ENCODE measurements around the gene FILIP1L.
"Not testable (repeated sequence)": the region's sequence is repeated elsewhere in the genome, so short reads cannot be mapped to it uniquely, and the experiment has no call there.

FILIP1L gene

DNA sequence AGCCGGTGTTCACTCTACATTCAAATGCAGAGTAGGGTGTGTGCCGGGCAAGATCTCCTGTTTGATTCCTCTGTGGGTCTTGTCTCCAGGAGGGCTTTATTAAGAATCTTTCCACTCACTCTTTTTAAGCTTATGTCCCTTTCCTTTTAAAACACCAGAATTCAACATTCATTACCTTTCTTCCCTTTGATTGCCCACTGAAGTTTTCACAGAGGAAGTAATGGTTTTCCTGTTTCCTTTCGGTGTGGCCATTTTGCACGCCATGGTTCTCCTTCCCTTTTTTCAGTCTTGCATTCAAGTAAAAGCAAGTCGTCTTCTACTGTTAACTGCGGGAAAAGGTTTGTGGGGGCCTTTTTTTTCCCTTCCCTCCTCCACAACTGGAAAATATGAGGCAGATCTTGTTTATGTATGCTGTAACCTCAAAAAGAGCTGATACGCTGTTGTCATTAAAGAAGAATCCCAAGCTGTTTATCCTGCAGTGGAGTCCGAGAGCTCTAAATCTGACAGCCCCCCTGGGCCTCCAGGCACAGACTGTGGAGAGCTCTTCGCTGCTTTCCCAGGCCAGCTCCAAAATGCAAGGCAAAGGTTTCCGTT lies 40.5 kb downstream of the FILIP1L start:
- no peak for DNase-seq (ENCODE audit: low spot score)

DNA sequence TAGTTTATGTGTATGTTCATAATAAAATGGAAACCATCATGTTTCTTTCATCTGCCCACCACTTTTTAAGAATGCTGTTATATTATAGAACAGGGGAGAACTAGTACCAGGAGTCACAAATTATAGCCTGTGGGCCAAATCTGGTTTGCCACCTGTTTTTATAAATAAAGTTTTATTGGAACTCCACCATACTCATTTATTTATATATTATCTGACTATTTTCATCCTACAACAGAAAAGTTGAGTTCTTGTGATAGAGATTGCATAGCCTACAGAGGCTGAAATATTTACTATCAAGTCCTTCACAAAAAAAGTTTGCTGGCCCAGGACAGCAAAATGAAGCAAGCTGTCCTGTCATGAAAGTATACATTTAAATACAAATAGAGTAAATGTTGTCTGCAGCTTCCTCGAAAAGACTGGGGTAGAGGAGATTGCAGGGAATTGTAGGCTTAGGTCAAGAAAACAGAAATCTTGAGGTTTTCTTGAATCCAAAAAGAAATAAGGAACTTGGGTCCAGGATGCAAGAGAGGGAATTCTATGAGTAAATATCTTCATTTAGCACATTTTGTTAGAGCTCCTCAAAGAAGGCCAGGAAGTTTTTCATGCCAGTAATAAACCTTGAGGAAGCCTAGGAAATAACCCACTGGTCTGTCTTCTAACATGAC lies 41.1 kb downstream of the FILIP1L start:
- DNase-seq (ENCODE audit: low spot score), result no peak

- no peak for DNase-seq (ENCODE audit: low spot score)
Observed at GRCh38 chr3:100072326-100073048, 41.8 kb downstream of the FILIP1L start.

DNA sequence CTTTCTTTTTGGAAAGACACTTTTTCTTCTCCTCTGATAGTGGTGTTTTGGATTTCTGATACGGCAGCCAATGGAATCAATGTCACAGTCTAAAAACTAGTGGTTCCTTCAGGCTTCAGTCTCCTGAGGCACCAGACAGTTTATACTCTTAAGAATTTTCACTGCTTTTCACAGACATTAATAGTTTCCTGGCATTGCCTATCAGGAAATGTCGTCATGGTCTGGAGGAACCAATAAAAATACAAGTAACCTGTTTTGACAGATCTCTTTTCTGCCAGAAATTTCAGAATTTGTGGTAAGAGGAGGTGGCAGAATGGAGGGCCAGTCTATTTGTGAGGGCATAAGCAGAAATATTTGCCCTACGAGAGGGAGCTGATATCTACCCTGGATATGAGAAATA lies 44.8 kb downstream of the FILIP1L start:
- no peak for DNase-seq (ENCODE audit: low spot score)

GRCh38 chr3:100068826-100069225 lies 45.5 kb downstream of the FILIP1L start:
- DNase-seq (ENCODE audit: low spot score), result peak; percentile 85

- DNase-seq (ENCODE audit: low spot score), result no peak
Observed at GRCh38 chr3:100067589-100067988, 46.7 kb downstream of the FILIP1L start.

GRCh38 chr3:100063929-100064461 lies 50.3 kb downstream of the FILIP1L start:
- no peak for DNase-seq (ENCODE audit: low spot score)

DNA sequence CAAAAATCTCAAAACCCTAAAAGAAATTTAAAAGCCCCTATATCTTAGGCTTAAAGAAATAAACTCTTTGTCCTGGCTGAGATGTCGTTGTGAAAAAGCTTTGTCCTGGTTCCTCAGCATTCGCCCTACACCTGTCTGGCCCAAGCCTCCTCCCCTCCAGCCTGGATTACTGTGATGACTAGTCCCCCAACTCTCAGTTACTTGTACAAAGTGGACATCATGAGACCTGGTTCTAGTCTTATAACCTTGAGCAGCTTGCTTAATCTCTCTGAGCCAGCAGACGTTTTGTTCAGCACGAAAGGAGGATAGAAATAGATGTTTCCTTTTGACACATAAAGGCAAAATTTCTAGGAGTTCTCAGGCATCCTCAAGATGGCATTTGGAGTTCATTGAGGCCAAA lies 51.6 kb downstream of the FILIP1L start:
- DNase-seq (ENCODE audit: low spot score), result no peak

DNA sequence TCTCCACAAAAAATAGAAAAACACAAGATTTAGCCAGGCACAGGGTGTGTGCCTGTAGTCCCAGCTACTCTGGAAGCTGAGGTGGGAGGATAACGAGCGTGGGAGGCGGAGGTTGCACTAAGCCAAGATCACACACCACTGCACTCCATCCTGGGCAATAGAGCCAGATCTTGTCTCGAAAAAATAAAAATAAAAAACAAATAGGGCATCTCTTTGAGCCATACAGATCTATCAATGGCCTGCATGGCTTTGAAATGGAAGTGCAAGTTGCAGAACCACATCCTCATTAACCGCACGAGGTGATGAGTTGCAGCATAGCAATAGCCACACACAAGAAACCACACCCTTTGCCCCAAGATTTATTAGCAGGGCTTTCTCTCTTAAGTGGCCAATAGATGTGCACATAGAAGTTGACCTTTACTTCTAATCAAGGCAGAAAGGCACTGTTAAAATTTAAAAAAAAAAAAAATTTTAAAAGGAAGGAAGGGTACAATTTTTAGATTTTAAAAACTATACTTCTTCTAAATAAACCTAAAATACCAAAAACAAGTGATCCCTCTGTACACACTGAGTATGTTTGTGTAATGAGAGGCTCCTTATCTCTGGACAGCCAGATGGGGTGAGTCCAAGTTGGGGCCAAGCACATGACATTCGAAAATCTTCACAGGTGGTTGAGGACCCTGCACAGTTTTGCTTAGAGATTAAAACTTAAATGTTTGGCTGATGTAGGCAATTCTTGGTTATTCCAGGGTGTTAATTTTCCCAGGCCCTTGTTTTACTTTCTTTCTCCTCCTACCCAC lies 53.4 kb downstream of the FILIP1L start:
- DNase-seq (ENCODE audit: low spot score), result no peak

- DNase-seq (ENCODE audit: low spot score), result no peak
Observed at GRCh38 chr3:100059472-100059871, 54.8 kb downstream of the FILIP1L start.

- DNase-seq (ENCODE audit: low spot score), result no peak
Observed at GRCh38 chr3:100057716-100058575, 56.4 kb downstream of the FILIP1L start.

- no peak for DNase-seq (ENCODE audit: low spot score)
Observed at GRCh38 chr3:100053951-100054620, 60.2 kb downstream of the FILIP1L start.

DNA sequence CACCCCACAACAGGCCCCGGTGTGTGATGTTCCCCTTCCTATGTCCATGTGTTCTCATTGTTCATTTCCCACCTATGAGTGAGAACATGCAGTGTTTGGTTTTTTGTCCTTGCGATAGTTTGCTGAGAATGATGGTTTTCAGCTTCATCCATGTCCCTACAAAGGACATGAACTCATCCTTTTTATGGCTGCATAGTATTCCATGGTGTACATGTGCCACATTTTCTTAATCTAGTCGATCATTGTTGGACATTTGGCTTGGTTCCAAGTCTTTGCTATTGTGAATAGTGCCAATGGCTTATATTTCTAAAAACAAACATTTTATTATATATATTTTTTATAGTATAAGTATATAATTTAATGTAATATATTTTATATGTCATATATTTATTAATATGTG lies 62.8 kb downstream of the FILIP1L start:
- DNase-seq (ENCODE audit: low spot score), result not testable (repeated sequence)

DNA sequence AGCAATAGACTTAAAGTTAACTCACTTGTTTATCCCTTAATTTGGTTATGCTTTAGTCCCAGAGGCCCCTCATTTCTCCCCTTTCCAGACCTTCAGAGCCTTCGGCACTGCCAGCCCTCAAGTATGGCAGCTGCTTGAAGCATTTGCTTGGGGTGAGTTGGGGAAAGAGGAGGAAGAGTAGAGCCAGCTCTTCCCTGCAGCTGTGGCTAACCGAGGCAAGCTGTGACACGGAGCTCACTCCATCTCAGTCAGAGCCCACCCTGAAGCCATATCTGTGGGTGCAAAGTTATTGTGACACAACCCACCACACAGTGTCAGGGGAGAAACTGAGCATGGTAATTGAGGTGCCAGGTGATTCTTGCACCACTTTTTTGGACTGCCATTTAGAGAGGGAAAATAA lies 66.1 kb downstream of the FILIP1L start:
- DNase-seq (ENCODE audit: low spot score), result no peak

DNA sequence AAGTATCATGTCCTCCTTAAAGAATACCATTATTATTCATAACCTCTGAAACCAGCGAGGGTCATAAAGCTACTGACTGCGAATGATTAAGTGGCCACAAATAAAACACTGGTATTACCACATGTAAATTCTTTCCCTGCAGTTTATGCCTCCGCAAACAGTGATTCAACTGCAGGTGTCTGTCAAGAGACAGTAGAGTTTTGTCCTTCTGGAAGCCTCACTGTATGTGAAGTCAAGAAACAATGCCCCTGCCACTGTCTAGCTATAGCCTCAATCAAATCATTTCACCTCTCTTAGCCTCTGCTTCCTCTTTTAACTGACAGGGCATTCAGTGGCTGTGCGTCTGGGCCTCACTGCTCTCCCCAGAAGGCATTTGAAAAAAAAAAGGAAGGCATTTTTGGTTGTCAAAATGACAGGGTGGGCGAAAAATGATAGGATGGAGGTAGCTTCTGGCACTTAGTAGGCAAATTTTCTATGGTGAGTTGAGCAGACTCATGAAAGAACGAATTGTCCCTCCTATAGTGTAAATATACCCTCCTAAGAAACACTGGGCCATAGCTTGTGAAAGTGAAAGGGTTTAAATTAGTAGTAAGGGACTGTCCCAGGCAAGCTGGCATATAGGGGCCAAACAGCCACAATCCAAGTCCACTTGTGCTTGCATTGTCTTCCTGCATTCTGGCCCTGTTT lies 66.7 kb downstream of the FILIP1L start:
- DNase-seq (ENCODE audit: low spot score), result peak; percentile 54

DNA sequence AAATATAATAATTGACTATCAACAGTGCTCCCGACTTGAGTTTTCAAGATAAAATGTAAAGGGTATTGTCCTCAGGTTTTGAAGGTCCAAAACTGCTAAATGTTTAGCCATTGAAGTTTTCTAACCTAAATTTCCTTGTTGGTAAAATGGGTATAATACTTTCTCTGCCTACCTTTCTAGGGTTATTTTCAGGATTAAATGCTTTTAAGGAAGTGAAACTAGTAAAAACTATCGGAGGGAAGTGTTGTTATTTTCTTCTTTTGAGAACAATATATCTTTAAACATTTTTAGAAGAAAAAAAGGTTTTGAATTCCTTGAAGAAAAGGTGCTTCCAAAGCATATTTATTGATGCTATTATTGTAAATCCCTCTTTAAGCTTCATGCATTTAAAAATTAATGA lies 67.3 kb downstream of the FILIP1L start:
- no peak for DNase-seq (ENCODE audit: low spot score)

- no peak for DNase-seq (ENCODE audit: low spot score)
Observed at GRCh38 chr3:100045696-100046095, 68.6 kb downstream of the FILIP1L start.

DNA sequence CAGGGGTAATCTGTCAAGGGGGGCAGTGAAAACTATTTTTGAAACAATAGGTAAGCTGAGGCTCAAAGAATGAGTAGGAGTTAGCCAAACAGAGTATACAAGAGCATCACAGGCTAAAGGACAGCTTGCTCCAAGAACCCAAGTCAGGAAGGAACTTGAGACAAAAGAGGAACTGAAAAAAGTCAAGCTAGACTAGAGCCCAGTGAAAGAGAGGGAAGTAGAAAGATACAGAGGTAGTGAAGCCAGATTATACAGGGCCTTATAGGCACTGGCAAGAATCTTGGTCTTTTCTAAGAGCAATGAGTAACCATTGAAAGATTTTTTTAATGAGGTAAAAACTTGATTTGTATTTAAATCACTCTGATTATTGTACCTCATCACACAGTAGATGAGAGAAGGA lies 69.9 kb downstream of the FILIP1L start:
- peak; percentile 67 for DNase-seq (ENCODE audit: low spot score)

DNA sequence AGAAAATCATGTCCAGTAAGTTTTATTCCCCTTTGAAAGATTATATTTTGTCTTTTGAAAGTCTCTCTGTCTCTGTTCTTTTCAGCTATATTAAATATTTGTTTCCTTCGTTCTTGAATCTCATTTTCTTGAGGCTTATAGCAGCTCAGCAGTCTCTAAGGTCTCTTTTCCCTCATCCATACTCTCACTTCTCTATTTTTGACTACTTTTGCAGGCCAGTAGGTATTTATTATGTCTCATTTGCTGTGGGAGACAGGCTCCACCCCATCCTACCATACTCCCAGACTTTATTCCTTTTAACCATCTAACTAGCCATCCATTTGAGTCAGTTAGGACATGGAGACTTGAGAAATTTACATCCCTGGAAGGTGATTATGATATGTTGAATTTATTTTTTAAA lies 71.0 kb downstream of the FILIP1L start:
- DNase-seq (ENCODE audit: low spot score), result no peak

All from germinal center (tissue), 1 donor.